ENCODE data around the gene EFNB2.
A peak's percentile ranks its signal among the peaks of the same experiment; 100 is the strongest.

Gene EFNB2

DNA sequence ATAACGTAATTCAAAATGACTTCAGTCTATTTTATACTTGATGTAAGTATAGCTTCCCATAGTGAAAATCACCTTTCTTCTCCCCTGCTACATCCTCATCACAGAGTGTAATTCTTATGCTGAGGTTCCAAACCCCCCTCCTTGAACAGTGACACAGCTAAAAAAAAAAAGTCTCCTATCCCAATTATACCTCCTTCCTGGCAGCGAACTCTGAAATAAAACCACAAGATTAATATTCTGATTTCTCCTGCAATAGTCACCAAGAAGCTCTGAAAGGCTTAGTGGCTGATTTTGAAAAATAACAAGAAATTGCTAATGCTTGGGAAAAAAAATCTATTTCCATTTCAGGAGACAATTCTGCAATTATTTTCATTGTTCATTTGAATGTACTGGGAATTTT lies 36.3 kb downstream of the EFNB2 start:
- no peak for DNase-seq

DNA sequence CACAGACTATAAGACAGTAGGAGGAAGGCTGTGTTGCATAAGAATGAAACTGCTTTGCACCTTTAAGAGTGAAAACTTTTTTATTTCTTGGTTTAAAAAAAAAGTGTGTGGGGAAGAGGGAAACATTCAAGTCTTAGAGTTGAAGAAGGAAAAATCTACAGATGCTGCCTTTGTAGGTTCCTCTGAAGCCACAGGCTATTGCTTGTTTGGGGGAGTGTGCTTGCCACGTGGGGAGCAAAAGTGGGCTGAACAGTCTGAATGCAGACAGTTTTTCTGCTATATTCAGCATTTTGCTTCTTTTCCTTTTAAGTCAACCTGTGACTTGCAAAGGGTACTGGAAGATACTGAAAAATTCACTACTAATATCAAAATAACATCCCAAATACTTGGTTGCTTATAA lies 36.9 kb downstream of the EFNB2 start:
- no peak for DNase-seq

DNA sequence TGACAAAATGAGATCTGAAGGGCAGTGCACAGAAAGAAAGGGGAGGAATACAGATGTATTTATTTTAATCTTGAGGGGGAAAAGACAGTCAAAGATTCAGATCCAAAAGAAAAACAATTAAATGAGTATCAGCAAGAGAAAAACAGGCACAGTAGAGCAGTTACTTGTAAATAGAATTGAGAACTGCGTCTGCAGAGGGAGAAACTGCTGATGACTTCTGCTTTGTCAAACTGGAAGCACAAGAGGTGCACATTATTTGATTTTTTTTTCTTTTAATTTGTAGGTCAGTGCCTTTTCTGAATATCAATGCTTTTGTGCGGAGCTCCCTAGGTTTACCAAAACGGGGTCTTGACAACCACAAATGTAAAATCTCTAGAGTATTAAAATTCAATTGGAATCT lies 37.3 kb downstream of the EFNB2 start:
- DNase-seq: no peak

DNA sequence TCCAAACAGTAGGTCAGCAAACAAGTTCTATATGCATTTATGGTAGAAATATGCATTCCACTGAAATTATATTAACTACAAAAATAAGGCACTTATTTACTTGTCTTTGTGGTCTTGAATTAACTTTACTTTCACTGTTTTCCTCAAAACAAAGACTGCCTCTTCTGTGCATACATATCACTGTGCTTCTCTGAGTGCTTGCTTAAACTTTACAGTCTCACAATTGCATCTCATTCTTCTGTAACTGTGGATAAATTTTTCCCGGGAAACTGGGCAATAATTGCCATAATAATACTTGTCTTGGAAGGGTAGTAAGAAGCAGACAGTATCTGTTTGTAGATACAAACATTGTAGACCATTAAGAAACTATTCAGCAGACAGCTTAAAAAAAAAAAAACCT lies 38.4 kb downstream of the EFNB2 start:
- DNase-seq: no peak

DNA sequence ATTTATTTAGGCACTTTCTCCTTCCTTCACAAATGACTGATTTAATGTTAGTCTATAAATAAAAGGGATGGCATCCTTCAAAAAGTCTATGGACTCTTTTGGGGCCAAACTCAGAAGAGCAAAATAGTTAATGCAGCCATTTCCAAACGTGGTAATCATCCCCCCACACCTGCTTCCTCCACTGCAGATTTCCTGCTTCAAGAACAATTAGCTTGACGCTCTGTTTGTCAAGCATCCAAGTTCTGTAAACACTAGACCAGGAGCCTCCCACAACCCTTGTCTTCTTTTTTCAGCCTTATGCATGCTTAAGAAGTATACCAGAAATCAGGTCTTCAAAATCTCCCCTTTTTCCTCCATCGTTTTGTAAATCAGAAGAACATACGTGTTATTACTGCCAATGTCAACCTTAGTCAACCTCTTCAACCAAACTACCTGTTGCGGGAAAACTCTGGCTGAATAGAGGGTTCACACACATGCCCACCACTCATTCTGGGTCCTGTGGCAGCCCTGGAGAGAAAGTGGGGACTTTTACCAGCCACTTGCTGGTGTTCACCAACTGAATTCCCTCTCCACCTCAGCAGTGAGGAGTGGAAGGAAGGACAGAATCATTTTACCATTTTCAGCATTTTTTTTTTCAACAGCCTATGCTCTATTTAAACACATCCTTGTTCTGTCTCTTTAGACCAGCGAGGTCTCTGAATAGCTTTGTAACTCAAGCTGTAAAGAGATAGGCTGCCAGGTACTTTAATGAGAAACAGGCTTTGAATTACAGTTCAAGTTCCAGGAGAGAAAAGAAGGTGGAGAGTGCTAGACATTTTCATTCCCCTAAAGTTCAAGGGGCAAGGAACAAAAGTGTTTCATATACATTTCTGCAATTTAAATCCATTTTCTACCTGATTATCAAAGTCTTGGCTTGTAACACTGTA lies 39.1 kb downstream of the EFNB2 start:
- DNase-seq: peak; percentile 41

DNA sequence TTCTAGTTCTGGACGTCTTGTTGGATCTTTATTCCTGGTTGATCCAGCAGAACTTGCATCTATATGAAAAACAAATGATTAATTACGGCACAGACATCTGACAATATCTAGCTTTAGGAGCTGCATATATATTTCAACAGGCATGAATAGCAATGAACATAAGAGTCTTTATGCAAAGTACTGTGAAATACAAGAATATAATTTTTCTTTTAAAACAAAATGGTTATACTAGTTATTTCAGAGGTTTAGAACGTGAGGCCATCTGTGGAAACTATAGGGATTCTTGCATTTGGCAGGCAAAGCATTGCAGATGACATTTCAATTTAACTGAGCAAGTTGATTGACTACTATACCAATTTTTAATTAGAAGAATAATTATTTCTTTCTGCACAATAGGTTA lies 40.5 kb downstream of the EFNB2 start:
- no peak for DNase-seq

DNA sequence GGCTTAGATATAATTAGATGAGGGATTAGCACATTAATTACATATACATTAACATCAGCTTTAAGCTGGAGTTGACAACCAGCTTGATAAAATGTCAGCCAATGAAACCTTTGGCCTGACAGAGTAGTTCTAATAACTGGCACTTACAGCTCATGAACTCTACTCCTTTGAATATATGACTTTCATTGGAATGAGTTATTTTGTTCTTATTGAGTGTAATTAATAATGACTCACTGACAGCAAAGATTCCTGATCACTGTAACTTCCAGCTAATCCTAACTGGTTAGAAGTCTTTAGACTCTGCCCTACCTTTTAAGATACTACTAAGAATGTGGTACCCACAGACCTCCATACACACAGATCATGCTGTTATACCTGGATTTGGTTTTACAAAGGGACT lies 41.0 kb downstream of the EFNB2 start:
- no peak for DNase-seq

DNA sequence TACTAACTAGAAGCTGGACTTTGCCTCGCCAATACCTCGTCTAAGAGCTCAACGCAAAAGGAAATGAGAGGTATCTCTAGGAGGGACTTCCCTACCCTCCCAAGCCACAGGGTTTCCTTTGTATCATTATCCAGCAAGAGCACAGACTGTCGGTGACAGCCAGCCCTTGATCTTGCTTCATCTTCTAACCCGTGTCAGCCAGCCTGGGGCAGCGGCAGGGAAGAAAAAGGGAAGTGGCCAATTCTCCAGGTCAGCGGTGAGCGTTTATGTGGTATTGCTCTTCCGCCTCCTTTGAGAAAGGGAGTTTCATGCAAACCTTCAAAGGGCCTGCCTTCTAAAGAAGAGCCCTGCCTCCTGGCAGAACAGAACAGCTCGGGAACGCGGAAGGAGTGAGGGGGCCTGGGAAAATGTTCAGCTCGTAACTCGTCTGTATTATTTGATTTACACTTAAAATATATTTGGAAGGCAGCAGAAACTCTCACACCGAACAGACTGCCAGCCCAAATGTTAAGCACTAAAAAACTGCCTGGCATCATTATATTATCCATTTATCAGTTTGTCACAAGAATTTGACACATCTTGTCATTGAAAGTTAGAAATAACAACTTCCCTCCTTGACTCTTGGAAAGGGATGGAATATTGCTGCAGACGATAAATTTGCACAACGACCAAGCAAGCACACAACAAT lies 41.8 kb downstream of the EFNB2 start:
- DNase-seq: no peak

DNA sequence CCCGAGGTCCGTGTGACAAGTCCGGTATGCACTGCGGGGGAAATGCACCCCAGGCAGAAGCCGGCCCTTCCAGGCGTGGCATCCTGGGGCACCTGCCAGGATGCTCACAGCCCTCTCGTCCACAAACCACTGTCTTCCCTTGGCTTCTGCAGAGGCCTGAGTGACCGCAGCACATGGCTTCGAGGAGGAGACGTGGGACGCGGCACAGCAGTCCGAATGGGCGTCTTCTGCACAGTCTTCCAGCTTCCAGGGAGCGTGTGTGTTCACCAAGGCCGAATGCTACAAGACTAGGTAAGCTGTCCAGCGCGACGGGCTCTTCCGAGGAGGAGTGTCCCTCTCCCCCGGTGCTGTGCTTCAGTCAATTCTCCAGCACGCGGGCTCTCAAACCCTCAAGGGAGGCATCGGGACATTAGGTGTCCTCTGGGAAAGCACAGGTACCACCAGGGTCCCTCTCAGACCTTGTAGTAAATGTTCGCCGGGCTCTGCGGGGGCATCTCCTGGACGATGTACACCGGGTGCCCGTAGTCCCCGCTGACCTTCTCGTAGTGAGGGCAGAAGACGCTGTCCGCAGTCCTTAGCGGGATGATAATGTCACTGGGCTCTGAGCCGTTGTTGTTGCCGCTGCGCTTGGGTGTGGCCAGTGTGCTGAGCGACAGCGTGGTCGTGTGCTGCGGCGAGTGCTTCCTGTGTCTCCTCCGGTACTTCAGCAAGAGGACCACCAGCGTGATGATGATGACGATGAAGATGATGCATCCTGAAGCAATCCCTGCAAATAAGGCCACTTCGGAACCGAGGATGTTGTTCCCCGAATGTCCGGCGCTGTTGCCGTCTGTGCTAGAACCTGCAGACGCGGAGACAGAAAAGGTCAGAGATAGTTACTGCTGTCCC lies 42.6 kb downstream of the EFNB2 start:
- no peak for DNase-seq

DNA sequence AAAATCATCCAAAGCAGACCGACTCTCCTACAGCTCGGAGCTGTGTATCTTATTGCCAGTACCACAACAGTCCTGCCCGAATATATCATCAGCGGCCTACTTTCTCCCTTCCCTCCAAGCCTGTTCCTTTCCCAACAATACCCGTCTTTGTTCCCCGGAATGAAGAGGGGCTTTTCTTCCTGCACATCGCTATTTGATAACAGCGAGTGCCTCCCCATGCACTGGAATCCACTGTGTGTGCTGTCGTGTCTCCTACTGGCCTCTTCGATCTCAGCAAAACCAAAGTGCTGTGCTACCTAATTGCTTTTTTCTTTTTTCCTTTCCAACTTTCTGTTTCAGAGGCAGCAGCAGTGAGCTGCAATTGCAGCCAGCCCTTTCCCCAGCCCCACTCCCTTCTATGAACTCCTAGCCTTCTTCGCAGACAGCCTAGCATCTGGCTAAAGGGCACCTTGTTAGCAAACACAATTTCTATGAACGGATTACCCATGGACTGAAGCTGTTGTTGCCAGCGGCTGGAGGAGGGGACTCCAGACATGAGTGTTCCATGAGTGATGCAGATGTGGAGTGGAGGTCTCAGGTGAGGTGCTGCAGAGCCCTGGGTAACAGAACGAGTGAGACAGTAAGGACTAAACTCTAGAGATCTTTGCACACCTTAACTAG lies 43.4 kb downstream of the EFNB2 start:
- no peak for DNase-seq

DNA sequence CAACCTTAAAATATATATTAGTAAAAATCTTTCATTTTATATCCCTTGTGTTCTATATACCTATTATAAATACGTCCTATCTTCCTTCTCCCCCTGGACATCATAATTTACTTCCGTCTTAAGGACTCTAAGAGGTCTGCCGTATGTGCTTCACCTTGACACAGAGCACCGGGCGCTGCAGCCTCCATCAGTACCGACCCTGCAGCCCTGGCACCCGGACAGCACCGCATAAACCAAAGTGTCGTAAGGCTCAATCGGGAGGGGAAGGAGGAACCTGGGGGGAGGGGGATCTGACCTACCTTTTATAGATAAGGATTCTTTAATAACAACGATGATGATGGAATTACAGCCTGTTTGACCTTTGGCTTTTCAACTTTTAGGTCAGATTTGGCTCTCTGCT lies 44.0 kb downstream of the EFNB2 start:
- no peak for DNase-seq

DNA sequence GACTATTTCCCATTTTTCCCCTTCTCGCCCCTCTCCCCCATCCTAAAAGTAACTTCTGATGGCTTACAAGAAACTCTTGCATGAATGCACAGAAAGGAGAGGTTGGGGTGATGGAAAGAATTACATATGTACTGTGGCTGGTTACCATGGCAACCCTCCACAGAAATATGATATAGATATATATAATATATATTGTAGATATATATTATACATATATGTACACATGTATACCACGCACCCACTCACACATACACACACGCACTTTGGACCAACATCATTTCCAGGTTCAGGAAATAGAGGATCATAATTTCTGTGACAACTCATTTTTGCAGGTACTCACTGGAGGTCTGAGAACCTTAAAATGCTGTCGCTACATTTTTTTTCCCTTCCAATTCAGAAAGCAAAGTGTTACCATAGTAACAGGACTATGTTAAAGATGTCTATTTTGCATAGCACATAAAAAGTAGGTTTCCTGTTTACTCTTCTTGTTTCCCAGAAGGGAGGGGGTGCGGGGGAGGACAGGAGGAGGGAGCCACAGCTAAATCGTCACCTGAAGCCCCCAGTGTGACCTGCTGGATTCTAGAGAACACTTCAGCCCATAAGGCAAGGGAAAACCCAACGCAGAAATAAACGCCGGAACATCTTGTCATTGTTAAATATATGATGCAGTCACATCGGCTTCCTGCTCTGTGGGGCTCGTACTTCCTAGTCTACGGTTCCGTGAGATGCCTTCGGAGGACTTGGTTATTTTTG lies 44.7 kb downstream of the EFNB2 start:
- DNase-seq: no peak

DNA sequence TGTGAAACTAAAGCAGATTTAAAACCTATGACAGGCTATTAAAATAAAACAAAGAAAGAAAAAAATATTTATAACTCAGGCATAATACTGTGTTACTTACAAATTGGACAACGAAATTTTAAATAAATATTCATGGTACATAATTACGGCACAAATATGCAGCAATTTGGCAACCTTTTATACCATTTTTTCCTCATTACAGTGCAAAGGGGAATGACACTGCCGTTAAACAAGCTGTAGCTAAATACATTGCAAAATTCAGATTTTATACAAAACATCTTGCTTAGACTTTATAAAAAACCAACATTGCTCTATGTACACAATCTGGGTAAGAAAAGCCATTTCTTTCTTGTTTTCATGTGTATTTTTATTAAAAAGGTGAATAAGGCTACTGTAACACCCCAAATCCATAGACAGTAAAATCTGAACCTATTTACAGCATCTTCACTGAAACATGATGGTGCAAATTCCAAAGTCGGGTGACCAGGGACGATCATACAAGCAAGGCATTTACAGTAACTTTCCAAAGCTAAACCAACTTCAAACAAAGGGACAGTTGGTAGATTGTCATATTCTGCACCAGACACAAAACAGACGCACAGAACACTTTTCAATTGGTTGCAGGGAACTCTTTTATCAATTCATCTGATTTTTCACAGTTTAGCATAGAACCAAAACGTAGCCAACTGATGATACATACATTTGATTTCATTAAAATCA lies 45.5 kb downstream of the EFNB2 start:
- no peak for DNase-seq

DNA sequence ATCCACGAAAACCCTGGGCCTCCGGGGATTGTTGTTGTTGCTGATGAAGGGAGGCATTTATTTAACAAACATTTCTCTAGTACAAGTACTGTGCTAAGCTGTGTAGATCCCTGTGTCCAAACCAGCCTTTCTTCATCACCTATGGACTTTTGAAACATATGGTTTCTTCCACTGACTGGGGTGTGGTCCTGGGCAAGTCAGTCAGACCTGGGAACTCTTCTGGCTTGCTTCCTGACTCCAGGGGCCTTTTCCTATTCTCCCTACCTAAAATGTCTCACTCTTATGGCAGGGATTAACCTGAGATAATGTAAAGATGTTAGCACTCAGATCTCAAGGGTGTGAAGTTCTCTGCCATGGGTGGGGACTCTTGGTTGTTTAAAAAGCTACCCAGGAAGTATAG lies 46.8 kb downstream of the EFNB2 start:
- DNase-seq: no peak

DNA sequence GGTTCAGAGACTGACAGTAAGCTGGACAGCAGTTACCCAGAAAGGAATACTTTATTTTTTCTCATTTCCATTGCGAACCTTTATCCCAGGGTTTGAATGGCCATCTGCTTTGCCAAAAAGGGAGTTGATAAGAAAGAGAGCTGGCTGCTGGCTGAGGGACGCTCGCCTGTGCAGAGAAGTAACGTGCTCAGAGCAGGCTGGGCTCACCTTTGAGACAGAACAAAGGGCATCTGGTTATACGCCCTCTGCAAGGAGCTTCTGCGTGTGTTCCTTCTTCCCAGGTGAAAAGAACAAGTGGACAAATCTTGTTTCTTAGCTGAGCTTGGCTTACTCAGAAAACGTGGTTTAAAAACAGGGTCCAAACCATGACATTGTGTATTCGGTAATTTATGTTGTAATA lies 47.4 kb downstream of the EFNB2 start:
- DNase-seq: no peak

DNA sequence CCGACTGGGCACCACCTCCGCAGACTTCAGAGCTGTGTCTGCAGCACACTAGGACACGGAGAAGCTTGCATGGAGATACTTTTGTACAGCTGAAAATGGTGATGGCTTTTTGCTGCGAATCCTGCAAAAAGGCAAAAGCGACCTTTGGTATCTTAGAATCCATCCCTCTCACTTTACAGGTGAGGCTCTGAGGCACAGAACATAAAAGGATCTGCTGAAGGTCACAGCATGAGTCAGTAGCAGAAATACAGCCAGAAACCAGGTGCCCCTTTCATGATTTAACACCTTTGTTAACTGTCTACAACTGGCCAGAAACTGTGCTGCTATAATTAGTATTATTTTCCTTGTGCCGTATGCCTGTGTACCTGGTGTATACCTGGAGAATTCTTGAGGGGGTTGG lies 48.3 kb downstream of the EFNB2 start:
- DNase-seq: no peak

DNA sequence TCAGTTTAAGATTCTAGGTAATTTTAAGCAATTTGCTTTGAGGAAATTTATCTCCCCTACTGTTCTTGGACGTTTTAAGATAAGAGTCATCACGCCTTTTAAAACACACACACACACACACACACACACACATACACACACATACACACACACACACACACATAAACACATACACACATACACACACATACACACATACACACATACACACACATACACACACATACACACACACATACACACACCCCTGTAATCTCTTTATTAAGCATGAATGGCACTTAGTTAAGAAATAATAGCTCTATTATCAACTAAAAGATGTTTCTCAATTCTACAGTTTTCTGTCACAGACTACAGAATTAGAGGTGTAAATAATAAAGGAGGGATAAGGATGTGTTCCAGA lies 49.2 kb downstream of the EFNB2 start:
- no peak for DNase-seq

DNA sequence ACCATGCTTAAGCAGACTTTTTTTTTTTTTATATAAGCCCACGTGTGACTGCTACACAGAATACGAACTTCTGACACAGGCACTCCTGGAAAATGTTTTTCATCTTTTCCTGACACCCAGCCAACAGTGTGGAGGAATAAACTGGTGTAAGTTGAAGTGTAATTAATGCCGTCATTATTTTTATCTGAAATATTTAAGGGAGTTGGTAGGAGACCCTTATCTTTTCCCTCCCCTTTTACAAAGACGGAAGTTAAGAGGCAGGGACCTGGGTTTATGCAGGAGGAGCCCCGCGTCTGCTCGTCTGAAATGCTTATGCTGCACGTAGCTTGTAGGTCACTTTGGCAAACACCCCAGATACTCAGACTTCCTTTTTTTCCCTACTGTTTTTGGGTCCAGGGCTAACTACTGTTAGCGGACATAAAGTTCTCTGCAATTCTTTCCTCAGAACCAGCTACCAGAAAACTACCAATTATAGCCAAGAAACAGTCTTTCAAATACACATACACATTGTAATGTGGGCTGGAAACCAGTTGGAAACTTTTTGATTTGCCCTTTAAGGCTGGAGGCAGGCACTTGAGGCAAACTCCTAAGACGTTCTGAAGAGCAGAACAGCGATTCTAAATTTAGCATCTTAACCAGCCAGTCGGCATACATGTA lies 50.8 kb downstream of the EFNB2 start:
- no peak for DNase-seq

DNA sequence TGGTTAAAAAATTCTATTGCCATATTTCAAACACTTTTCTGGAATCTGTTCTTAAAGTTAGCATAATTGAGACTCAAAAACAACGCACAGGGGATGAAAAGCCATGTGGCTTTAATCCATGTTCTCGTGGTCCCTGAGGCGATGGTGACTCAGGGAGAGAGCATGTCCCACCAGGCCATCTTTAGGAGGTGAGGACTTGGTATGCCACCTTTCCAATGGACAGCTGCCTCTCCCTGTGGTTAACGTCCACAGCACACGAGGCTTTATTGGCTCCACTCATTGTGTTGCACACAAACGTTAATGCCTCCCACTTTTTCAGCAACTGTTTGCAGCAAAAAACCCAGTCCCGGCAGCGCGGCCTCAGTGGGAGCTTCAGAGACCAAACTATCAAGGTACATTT lies 51.4 kb downstream of the EFNB2 start:
- no peak for DNase-seq

DNA sequence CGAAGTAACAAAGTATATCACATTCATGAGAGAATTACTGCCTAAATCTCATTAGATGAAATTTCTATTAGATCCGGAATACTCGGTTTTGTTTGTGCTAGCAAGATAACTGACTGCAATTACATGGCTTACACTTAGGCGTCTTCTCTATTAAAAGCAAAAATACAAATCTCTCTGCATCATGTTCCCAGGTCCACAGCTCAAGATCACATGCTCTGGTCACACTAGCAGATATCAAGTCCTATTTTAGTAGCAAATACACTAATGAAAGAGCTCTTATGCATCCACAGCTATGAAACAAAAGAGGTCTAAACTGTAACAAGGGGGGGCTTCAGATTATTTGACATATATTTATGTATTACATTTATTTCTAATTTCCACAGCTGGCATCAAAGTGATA lies 53.5 kb downstream of the EFNB2 start:
- DNase-seq: no peak

DNA sequence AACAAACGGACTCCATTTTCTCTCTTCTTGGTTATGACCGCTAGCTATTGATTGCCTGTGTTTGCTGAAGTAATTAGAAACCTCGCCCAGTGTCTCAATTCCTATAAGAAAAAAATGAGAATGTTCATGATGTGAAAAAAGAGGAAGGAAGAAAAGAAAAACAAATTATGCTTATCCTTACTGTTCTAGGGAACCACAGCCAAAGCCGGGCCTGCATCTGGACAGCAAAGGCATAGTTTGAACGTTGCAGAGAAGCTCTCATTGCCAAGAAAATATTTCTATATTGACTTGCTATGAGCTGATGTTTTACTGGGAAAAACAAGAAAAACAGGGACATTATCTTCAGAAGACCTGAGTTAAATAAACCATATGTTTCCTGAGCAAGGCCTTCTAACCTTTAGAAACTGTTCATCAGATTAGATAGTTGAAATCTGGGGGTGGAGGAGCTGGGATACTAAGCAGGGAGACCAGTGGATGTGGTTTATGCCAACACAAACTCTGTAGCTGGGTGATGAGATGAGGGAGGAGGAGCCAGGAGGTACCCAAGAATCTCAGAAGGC lies 55.0 kb downstream of the EFNB2 start:
- DNase-seq: no peak

Measured in NCI-H2029 (cell line).